Measurements from ENCODE around the gene HRAS.
"Not testable (repeated sequence)": the region's sequence is repeated elsewhere in the genome, so short reads cannot be mapped to it uniquely, and the experiment has no call there.

The HRAS gene

DNA sequence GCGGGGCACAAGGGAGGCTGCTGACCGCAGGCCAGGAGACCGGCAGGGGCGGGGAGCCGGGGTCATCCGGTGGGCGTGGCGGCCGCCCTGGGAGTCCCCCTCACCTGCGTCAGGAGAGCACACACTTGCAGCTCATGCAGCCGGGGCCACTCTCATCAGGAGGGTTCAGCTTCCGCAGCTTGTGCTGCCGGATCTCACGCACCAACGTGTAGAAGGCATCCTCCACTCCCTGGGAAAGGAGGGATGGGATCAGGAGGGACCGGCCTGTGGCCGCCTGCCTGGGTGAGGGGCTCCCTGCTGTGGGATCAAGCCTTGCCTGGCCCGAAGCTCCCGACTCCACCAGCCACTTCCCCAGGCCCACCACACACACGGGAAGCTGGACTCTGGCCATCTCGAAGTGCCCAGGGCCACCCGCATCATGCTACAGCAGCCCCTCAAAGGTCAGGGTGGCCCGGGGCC lies 2.8 kb downstream of the HRAS start:
- DNase-seq: no peak

DNA sequence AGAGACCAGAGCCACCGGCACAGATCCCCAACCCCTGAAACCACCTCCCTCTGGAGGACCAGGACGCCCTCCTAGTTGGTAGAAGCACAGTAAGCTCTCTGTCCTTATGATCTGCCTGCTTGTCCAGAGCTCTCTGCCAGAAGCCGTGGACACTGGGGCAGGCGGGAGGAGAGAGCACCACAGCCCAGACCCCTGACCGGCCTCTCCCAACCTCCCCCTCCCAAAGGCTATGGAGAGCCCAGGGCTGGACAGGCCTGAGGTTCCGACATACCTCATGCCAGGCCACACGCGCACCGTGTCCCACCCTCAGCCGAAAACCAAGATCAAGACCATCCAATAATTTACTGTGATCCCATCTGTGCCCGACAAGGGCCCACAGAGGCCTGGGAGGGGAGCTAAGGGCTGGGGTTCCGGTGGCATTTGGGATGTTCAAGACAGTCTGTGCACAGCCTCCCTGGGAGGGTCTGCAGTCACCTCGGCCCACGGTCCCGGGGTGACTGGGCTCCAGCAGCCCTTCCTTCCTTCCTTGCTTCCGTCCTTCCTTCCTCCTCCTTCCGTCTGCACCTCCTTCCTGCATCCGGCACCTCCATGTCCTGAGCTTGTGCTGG lies 3.4 kb downstream of the HRAS start:
- DNase-seq: no peak

DNA sequence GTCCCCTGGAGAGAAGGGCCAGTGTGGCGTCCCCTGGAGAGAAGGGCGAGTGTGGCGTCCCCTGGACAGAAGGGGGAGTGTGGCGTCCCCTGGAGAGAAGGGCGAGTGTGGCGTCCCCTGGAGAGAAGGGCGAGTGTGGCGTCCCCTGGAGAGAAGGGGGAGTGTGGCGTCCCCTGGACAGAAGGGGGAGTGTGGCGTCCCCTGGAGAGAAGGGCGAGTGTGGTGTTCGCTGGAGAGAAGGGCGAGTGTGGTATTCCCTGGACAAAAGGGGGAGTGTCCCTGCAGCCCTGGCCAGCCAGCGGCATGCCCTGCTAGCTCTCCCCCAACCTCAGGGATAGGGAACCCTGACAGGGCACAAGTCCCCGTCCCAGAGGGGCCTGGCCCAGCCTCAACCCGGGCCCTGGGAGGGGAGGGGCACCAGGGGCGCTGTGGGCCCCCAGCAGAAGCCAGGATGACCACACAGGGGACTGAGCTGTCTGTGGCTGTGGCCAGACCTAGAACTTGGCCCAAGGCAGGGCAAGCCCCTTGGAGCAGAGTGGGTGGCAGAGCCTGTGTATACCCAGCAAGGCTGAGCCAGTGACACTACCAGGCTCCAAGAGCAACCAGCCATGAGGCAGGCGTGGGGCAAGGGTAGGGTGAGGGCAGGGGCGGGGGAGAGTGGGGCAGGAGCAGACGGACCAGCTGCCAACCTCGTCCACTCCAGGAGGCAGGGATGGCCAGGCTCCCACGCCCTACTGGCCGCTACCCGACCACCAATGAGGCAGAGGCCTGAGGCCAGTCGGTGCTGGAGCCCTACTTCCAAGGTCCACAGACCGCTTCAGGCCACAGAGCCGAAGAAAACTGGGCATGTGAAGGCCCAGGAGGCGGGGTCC lies 4.2 kb downstream of the HRAS start:
- DNase-seq: no peak

DNA sequence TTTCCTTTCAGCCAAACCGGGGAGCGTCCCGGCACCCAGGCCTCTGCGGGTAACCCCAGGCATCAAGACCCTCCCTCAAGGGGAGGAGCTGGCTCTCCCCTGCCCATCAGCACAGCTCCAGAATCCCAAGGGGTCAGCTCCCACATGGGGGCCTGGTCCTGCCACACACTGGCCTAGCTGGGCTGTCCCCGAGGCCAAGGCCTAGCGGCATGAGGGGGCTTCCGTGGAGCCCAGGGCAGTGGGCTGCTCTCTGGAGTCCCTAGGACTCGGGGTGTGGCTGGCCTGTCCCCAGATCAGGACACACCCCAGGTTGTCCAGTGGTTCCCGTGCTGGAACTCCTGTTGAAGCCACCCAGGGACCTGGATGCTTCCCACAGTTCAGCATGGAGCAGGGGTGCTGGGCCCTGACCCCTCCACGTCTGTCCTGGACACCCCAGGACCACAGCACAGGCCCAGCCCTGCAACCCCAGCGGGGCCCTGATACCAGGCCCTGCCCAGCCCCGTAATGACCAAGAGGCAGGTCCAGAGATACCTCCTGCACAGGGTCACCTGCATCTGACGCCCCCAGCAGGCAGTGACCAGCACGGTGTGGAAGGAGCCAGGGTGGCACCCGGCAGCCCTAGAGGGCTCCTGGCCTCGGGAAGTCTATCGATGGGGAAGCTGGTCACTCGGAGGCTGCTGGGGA lies 5.5 kb downstream of the HRAS start:
- no peak for DNase-seq

DNA sequence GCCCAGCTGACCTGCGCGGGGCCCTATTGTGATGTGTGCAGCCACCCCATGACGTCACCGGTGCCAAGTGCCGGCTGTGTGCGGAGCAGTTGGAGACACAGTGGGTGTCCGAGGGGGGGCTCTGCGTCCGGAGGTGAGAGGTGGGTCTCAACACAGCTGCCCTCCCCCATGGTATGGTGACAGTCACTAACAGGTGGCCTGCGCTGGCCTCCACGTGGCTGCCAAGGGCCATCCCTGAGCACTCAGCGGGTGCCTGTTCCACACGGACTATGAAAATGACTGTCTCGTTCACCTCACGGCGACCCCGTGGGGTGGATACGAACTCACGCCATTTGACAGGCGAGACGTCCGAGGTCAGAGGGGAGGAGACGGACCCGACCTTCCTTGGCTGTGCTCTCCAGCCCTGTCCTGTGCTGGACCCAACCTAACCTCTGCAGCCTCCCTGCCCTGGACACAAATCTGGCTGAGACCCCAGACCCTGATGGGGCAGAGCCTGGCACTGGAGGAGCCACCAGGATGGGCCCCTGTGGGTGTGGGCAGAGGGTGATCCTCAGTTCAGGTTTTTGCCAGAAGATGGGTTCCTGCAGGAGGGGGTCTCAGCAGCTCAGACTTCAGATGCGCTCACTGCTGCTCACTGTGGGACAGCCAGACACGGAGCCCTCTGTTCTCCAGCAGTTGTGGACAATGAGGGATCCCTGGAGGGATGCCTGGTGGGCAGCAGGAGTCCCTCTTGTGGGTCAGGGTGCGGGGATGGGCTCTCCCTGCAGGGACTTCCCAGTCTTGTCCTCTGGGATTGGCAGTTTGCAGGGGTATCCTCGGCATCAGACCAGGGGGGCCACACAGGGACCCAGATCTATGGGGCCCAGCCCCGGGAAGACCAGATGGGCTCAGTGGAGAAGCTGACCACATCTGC lies 6.3 kb downstream of the HRAS start:
- DNase-seq: no peak

DNA sequence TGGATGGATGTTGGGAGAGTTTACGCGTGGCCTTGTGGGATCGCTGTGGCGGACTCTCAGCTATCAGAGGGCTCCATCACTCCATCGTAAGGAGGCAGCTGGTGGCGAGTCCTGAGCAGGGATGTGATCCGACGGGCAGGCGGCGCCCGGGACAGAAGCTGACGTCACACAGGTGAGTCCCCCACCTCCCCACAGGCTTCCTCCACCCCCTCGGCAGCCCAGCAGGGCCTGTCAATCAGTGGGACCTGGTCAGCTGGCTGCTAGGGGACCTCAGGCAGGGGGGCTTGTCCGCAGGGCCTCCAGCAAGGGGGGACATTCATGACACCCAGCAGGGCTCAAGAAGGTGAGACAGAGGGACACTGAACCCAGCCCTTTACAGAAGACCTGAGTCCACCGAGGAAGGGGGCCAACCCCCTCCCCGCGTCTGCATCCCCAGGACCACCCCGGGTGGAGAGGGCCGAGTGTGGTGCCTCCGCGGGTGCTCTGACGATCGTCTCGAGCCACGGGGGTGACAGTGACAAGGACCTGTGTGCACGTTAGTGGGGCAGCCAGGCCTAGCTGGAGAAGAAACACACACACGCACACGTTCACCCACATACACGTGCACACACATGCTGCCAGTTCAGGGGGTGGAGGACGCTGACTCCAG lies 7.1 kb downstream of the HRAS start:
- DNase-seq: no peak

DNA sequence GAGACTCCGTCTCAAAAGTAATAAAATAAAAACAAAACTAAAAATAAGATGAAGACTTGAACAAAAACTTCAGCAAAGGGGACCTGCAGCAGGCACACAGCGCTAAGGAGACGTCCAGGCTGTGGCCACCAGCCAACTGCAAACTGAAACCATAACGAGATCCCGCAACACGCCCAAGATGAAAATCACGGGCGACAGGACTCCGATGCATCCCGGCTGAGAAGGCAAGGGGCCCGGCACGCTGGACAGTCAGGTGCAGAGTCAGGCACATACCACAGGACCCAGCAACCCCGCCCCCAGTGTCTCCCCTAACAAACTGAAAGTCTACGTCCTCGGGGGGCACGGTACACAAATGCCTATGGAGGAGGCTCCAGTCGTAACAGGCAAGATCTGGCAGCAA lies 9.2 kb downstream of the HRAS start:
- DNase-seq: no peak

DNA sequence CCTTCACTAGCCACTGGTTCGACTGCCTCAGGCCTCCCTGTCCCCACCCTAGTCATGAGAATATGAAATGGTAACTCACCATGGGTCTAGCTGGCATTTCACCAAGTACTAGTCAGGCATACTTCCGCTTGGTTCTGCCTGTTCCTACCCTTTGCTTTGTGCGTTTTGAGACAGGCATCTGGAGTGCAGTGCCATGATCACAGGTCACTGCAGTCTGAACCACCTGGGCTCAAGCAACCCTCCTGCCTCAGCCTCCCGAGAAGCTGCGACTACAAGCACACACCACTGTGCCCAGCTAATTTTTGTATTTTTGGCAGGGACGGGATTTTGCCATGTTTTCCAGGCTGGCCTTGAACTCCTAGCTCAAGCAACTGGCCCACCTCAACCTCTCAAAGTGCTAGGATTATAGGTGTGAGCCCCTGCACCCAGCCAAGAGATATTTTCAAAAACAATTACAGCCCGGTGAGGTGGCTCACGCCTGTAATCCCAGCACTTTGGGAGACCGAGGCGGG lies 14.1 kb downstream of the HRAS start:
- DNase-seq: no peak

DNA sequence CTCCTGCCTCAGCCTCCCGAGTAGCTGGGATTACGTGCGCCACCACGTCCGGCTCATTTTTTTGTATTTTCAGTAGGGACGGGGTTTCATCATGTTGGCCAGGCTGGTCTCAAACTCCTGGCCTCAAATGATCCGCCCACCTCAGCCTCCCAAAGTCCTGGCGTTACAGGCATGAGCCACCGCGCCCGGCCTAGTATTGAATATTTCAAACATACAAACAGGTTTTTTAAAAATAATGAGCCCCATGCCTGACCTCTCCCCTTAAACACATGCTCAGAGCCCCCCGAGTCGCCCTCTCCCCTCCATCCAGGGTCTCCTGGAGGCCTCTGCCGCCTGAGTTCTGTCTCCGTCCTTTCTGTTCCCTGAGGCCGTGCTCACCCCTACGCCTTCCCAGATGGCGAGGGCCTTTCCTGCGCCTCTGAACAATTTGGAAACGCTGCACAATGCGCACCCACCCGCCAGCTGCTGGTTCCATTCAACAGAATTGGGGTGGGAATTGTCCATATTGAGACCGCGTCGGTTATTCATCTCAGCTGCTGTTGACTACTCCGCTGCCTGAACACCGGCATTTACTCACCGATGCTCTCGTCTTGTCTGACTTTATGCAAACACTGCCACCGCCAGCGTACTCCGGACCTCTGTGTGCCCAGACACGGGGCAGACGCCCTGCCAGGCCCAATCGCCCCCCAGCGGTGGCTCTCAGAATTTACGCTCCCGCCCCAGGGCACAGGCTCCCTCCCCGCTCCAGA lies 14.8 kb downstream of the HRAS start:
- no peak for DNase-seq

DNA sequence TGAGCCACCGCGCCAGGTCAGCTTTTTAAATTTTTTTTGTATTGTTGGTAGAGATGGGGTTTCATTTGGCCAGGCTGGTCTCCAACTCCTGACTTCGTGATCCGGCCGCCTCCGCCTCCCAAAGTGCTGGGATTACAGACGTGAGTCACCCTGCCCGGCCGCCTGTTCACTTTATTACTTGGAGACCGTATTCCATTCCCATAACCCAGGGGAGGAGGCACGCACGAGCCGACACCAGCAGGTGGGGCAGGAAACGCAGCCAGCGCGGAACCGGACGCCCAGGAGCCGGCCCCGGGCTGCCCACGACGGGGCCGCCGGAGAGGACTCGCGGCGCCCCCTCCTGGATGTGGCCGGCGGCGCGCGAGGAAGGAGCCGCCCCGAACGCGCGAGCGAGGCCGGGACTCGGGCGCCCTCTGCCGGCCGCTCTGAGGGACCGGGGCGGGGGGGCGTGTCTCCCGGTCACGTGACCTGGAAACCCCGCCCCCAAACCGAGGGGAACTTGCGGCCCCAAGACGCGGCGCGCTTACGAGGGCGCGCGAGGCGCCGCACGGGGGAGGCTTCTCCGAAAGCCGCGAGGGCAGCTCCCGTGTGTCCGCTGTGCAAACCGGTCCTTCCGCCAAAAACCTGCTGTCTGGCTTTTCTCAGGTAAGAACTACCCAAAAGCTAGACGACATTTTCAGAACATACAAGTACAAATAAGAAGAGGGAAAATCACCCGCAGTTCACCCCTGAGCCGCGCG lies 16.7 kb downstream of the HRAS start:
- DNase-seq: no peak

DNA sequence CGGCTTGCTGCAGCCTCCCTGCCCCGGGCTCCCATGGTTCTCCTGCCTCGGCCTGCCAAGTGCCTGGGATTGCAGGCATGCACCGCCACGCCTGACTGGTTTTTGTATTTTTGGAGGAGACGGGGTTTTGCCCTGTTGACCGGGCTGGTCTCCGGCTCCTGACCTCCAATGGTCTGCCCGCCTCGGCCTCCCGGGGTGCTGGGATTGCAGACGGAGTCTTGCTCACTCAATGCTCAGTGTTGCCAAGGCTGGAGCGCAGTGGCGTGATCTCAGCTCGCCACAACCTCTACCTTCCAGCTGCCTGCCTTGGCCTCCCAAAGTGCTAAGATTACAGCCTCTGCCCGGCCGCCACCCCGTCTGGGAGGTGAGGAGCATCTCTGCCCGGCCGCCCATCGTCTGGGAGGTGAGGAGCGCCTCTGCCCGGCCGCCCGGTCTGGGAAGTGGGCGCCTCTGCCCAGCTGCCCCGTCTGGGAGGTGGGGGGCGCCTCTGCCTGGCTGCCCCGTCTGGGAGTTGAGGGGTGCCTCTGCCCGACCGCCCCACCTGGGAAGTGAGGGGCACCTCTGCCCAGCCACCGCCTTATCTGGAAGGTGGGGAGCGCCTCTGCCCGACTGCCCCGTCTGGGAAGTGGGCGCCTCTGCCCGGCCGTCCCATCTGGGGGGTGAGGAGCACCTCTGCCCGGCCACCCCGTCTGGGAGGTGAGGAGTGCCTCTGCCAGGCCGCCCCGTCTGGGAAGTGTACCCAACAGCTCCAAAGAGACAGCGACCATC lies 18.3 kb downstream of the HRAS start:
- DNase-seq: not testable (repeated sequence)

DNA sequence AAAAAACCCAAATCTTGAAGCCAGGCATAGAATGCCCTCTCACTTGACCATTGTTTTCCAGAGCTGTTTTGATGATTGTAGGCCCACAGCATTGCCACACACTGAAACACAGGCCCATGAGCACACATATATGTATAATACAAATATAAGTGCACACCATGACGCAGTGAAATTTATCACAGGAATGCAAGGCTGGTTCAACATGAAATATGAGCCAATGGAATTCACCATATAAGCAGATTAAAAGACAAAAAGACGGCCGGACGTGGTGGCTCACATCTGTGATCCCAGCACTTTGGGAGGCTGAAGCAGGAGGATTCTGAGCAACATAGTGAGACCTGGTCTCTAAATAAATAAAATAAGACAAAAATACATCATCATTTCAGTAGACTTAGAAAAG lies 19.0 kb downstream of the HRAS start:
- no peak for DNase-seq

DNA sequence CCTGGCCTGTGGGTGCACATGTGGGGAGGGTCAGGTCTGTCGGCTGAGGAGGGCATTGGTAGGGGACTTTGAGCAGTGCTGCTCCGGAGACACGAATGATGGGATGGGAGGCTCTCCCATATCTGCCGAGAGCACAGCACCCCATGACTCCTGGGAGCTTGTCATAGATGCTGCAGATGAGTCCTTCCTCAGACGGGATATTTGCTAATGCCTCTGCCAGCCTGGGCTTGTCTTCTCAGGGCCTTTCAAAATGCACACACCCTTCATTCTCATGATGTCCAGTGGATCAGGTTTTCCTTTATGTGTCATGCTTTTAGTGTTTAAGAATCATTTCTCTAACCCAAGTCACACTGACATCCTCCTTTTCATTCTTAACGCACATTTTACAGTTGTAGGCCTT lies 20.2 kb downstream of the HRAS start:
- no peak for DNase-seq

DNA sequence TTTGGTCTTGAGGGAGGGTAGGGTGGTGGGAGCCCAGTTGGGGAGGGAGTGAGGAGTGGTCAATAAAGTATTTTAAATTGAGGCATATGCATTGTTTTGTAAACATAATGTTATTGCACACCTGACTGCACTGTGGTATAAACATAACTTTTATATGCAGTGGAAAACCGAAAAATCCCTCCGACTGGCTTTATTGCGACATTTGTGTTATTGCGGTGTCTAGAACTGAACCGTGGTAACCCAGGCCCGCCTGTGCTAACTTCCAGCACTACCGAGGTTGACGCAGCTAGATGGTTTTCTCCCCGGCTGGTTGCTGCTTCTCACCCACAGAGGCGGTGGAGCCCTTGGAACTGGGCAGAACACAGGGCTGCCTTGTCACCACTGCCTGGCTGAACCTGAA lies 20.8 kb downstream of the HRAS start:
- no peak for DNase-seq

DNA sequence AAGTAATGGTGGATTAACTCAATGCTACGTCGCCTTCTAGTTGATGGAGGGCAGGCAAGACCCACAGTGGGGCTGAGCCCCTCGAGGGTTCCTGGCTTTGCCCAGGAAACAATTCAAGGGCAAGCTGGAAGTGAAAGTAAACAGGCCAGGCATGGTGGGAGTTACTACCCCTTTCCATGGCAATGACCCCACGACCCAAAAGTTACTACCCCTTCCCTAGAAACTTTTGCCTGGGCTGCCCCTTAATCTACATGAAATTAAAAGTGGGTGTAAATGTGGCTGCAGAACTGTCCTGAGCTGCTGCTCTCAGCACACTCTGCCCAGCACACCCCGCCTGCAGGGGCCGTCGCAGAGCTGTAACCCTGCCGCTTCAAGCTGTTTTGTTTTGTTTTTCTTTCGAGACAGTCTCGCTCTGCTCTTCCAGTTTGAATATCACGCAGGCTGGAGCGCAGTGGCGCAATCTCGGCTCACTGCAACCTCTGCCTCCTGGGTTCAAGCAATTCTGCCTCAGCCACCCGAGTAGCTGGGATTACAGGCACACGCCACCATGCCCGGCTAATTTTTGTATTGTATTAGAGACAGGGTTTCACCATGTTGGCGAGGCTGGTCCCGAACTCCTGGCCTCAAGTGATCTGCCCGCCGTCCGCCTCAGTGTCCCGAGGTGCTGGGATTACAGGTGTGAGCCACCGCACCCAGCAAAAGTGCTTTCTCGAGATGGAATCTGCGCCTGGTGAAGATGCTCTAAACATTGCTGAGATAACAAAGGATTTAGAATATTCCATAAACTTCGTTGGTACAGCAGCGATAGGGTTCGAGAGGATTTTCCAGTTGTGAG lies 22.4 kb downstream of the HRAS start:
- no peak for DNase-seq

DNA sequence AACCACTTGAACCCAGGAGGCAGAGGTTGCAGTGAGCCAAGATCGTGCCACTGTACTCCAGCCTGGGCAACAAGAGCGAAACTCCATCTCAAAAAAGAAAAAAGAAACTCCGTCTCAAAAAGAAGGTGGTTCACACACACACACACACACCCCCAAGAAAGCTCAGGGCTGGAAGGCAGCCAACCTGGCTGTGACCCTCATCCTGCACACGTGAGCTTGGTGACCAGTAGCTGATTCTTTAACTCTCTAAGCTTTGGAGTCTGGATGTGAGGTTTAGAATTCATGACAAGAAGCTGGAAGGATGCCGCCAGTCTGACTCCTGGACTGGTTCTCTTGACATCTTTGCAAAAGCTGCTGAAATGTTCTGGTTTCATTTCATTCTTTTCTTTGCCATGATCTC lies 26.4 kb downstream of the HRAS start:
- no peak for DNase-seq

DNA sequence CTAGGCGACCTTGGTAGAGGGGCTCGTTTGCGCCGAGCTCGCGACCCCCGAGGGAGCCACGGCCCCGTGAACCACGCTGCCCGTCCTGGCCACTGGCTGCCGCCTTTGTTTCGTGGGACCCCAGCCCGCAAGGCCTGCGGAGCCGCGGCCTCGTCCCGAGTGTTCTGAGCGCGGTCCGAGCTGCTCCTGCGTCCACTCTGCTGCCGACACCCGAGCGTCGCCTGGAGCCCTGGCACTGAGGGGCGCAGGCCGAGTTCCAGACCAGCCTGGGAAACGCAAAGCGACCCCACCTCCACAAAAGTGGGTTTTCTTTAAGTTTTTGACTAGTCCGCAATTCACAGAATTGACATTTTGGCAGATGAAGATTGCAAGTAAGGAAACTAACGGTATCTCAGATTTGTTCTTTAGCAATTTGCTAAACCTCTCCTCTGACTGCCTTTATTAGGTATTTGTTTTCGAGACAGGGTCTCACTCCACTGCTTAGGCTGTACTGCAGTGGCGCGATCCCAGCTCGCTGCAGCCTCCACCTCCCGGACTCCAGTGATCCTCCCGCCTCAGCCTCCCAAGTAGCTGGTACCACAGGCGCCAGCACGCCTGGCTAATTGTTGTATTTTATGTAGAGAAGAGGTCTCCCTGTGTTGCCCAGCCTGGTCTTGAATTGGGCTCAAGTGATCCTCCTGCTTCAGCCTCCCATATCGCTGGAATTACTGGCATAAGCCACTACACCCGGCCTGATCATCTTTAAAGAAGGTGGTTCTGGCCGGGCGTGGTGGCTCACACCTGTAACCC lies 27.5 kb downstream of the HRAS start:
- DNase-seq: no peak

All from NCI-H1436 (cell line).